ENCODE data around the gene SLC22A4. TPM values are rescaled to one million over a fixed set of nuclear protein-coding genes. Genes with fewer than 3 reads are reported as not detected.

The SLC22A4 gene
- total and polyA plus RNA-seq, 2 experiments from 2014 or later, result 1.4 to 3.3 TPM

- WGBS (ENCODE audit: low lambda C conversion rate, missing lambda C conversion rate), result 90% methylated on average over 8 of the region's 8 CpGs
- Histone ChIP-seq H3K36me3 (replicated peaks; ENCODE audit: insufficient read depth, low read depth) (no peaks in the 10 kb centered on the region), H3K4me1 (ENCODE audit: insufficient read depth) (peaks cover 9% of the 10 kb centered on the region), H3K9me2 (replicated peaks; ENCODE audit: insufficient read depth) (no peaks in the 10 kb centered on the region), H3K4me2 (no peak overlapping the region), H3K27ac (no peak overlapping the region), H3K27me3 (no peaks in the 10 kb centered on the region), H3K79me2 (peaks cover 9% of the 10 kb centered on the region), H3K9me3 (ENCODE audit: low read depth) (no peaks in the 10 kb centered on the region), H2AFZ (no peak overlapping the region), H3K4me3 (no peak overlapping the region), H4K20me1 (ENCODE audit: insufficient read depth, poor library complexity, severe bottlenecking) (no peaks in the 10 kb centered on the region)
- TF ChIP-seq CTCF (IDR thresholded peaks at IDR 0.05; ENCODE audit: poor library complexity) (no peak), EZH2 (IDR thresholded peaks at IDR 0.05; ENCODE audit: borderline replicate concordance) (no peak), EZH2phosphoT487 (IDR thresholded peaks at IDR 0.05; ENCODE audit: low read depth, severe bottlenecking, unreplicated experiment) (no peak)
- DNase-seq (ENCODE audit: low spot score), result no peak
Observed at GRCh38 chr5:132296412-132297016, 2.3 kb downstream of the SLC22A4 start.

- Histone ChIP-seq H3K27me3 (no peaks in the 10 kb centered on the region), H3K4me2 (no peak overlapping the region), H3K4me1 (ENCODE audit: insufficient read depth) (peaks cover 7% of the 10 kb centered on the region), H3K9me2 (replicated peaks; ENCODE audit: insufficient read depth) (no peaks in the 10 kb centered on the region), H4K20me1 (ENCODE audit: insufficient read depth, poor library complexity, severe bottlenecking) (no peaks in the 10 kb centered on the region), H3K27ac (no peak overlapping the region), H2AFZ (no peak overlapping the region), H3K79me2 (peaks cover 9% of the 10 kb centered on the region), H3K9me3 (ENCODE audit: low read depth) (no peaks in the 10 kb centered on the region), H3K36me3 (replicated peaks; ENCODE audit: insufficient read depth, low read depth) (no peaks in the 10 kb centered on the region), H3K4me3 (no peak overlapping the region)
- 94% methylated on average over 4 of the region's 4 CpGs for WGBS (ENCODE audit: low lambda C conversion rate, missing lambda C conversion rate)
- DNase-seq (ENCODE audit: low spot score), result no peak
- TF ChIP-seq EZH2 (IDR thresholded peaks at IDR 0.05; ENCODE audit: borderline replicate concordance) (no peak), CTCF (IDR thresholded peaks at IDR 0.05; ENCODE audit: poor library complexity) (no peak), EZH2phosphoT487 (IDR thresholded peaks at IDR 0.05; ENCODE audit: low read depth, severe bottlenecking, unreplicated experiment) (no peak)
Observed at GRCh38 chr5:132297211-132297940, 3.2 kb downstream of the SLC22A4 start.

GRCh38 chr5:132298298-132299212 is 4.4 kb downstream of the SLC22A4 start:
- Histone ChIP-seq H3K79me2 (peaks cover 9% of the 10 kb centered on the region), H2AFZ (no peak overlapping the region), H3K9me3 (ENCODE audit: low read depth) (no peaks in the 10 kb centered on the region), H3K4me1 (ENCODE audit: insufficient read depth) (no peaks in the 10 kb centered on the region), H3K9me2 (replicated peaks; ENCODE audit: insufficient read depth) (no peaks in the 10 kb centered on the region), H3K27ac (no peak overlapping the region), H4K20me1 (ENCODE audit: insufficient read depth, poor library complexity, severe bottlenecking) (no peaks in the 10 kb centered on the region), H3K4me2 (no peak overlapping the region), H3K27me3 (no peaks in the 10 kb centered on the region), H3K4me3 (no peak overlapping the region), H3K36me3 (replicated peaks; ENCODE audit: insufficient read depth, low read depth) (no peaks in the 10 kb centered on the region)
- no peak for TF ChIP-seq EZH2 (IDR thresholded peaks at IDR 0.05; ENCODE audit: borderline replicate concordance)
- TF ChIP-seq EZH2phosphoT487 (IDR thresholded peaks at IDR 0.05; ENCODE audit: low read depth, severe bottlenecking, unreplicated experiment), result no peak
- TF ChIP-seq CTCF (IDR thresholded peaks at IDR 0.05; ENCODE audit: poor library complexity), result no peak
- DNase-seq (ENCODE audit: low spot score), result no peak
- WGBS (ENCODE audit: low lambda C conversion rate, missing lambda C conversion rate), result 81% methylated on average over 6 of the region's 6 CpGs

All from hepatocyte (in vitro differentiated cells).